Stimulated activated CD4-positive, alpha-beta T cell treated with anti-CD3 and anti-CD28 coated beads, Interleukin-12 subunit alpha, Interleukin-12 subunit beta, amount 100 ng/mL, for 48 hours (primary cell): ENCODE data around the gene FADS2.

Experiments used
- DNase-seq, 3 donors: peaks; one replicate each; pipeline ENCODE4 v3.0.0-alpha.2; 2020; ENCODE audit warnings: low read depth in 2 of 3, low spot score in 1 of 3

FADS2 gene

GRCh38 chr11:61820174-61820573 lies 7.9 kb upstream of the FADS2 start:
- no peak for DNase-seq

- no peak for DNase-seq
Measured at GRCh38 chr11:61826930-61827570, 1.1 kb upstream of the FADS2 start.

GRCh38 chr11:61828379-61828628 lies 204 bp downstream of the FADS2 start:
- no peak for DNase-seq

- peak in 2 of 3 donors; percentile 17 for DNase-seq
Measured at GRCh38 chr11:61828629-61829407, 718 bp downstream of the FADS2 start.

- no peak for DNase-seq
Measured at GRCh38 chr11:61829806-61830205, 1.7 kb downstream of the FADS2 start.

GRCh38 chr11:61830237-61831105 lies 2.4 kb downstream of the FADS2 start:
- DNase-seq = no peak

- no peak for DNase-seq
Measured at GRCh38 chr11:61832207-61832606, 4.1 kb downstream of the FADS2 start.

- DNase-seq = no peak
Measured at GRCh38 chr11:61832754-61833153, 4.7 kb downstream of the FADS2 start.

GRCh38 chr11:61833471-61833870 lies 5.4 kb downstream of the FADS2 start:
- no peak for DNase-seq

- DNase-seq = no peak
Measured at GRCh38 chr11:61833926-61834277, 5.8 kb downstream of the FADS2 start.

- DNase-seq = peak in 1 of 3 donors; percentile 41
Measured at GRCh38 chr11:61834278-61835048, 6.4 kb downstream of the FADS2 start.

- DNase-seq = no peak
Measured at GRCh38 chr11:61836193-61836592, 8.1 kb downstream of the FADS2 start.

- no peak for DNase-seq
Measured at GRCh38 chr11:61837411-61838005, 9.4 kb downstream of the FADS2 start.

GRCh38 chr11:61838501-61838900 lies 10.4 kb downstream of the FADS2 start:
- DNase-seq = no peak

GRCh38 chr11:61838921-61839320 lies 10.8 kb downstream of the FADS2 start:
- DNase-seq = no peak

GRCh38 chr11:61839742-61840141 lies 11.6 kb downstream of the FADS2 start:
- no peak for DNase-seq

GRCh38 chr11:61840371-61840770 lies 12.3 kb downstream of the FADS2 start:
- no peak for DNase-seq

- DNase-seq = no peak
Measured at GRCh38 chr11:61841636-61842527, 13.8 kb downstream of the FADS2 start.

- DNase-seq = no peak
Measured at GRCh38 chr11:61842528-61842820, 14.4 kb downstream of the FADS2 start.

GRCh38 chr11:61844909-61845565 lies 16.9 kb downstream of the FADS2 start:
- DNase-seq = no peak
